Cardiac fibroblast (primary cell): ENCODE measurements around the gene ACTA2.

Experiments used
- DNase-seq, 2 donors: peaks; one replicate each; pipeline versions ENCODE4 v3.0.0 to v3.0.0-alpha.2; 2010; ENCODE audit warnings: low read depth in 2 of 2
- H3K4me3 ChIP-seq, 2 donors: replicated peaks in 1 of 2; 1 replicate in 1 of 2; 2 replicates in 1 of 2; pipeline ENCODE4 v1.5.1; 2011; ENCODE audit warnings: low read depth in 2 of 2, low read length in 2 of 2, mild to moderate bottlenecking in 2 of 2, moderate library complexity in 1 of 2
- TF ChIP-seq, protein P1 (sequence below): IDR thresholded peaks from one replicate; pipeline ENCODE4 v1.5.1; 2011; ENCODE audit warnings: low read depth, mild to moderate bottlenecking, low read length, inconsistent platforms

The ACTA2 gene

DNA sequence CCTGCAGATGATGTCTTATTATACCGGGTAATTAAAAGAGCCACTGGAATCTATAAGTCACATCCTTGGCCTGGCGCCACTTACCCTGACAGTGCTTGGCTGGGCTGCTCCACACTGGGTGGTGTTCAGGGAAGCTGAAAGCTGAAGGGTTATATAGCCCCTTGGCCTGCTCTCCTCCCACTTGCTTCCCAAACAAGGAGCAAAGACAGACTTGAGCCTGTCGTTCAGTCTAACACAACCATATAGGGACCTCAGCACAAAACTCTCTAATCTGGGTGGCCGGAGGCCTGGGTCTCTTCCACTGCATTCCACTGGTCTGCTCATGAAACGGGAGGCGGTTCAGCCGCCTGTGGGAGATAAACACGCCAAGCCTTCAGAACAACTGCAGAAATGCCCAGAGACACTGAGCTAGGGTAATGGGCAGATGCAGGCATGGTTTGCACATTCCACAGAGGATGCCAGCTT is at the start of gene ACTA2:
Gene ACTA2 (minus strand): TSS at position 127 of the 465 bp plus-strand sequence. CDS start 3,843 bp downstream, outside the sequence.
- TF ChIP-seq, protein P1, sequence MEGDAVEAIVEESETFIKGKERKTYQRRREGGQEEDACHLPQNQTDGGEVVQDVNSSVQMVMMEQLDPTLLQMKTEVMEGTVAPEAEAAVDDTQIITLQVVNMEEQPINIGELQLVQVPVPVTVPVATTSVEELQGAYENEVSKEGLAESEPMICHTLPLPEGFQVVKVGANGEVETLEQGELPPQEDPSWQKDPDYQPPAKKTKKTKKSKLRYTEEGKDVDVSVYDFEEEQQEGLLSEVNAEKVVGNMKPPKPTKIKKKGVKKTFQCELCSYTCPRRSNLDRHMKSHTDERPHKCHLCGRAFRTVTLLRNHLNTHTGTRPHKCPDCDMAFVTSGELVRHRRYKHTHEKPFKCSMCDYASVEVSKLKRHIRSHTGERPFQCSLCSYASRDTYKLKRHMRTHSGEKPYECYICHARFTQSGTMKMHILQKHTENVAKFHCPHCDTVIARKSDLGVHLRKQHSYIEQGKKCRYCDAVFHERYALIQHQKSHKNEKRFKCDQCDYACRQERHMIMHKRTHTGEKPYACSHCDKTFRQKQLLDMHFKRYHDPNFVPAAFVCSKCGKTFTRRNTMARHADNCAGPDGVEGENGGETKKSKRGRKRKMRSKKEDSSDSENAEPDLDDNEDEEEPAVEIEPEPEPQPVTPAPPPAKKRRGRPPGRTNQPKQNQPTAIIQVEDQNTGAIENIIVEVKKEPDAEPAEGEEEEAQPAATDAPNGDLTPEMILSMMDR, result no peak
- H3K4me3 ChIP-seq, result peak within 1 kb of the TSS; percentile 13 to 28
- DNase-seq, result peak; percentile 75 to 76

DNA sequence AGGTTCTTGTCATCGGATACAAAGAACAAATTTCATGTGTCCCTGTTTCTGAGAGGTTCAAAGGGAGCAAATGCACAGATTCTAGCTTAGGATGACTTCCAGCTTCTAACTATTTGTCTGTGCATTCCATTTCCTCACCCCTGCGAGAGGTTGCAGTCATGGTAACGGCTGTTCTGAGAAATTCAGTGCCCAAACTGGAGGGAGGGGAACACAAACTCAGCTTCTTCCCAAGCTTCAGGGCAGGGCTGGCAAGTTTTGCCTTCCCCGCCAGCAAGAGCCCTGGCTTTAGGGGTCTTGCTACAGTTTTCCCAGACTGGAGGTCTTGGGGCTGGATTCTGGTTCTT is 49.1 kb upstream of the ACTA2 start:
- TF ChIP-seq, protein P1, result no peak
- H3K4me3 ChIP-seq, result no peak overlapping the region
- DNase-seq, result peak; percentile 59 to 69

DNA sequence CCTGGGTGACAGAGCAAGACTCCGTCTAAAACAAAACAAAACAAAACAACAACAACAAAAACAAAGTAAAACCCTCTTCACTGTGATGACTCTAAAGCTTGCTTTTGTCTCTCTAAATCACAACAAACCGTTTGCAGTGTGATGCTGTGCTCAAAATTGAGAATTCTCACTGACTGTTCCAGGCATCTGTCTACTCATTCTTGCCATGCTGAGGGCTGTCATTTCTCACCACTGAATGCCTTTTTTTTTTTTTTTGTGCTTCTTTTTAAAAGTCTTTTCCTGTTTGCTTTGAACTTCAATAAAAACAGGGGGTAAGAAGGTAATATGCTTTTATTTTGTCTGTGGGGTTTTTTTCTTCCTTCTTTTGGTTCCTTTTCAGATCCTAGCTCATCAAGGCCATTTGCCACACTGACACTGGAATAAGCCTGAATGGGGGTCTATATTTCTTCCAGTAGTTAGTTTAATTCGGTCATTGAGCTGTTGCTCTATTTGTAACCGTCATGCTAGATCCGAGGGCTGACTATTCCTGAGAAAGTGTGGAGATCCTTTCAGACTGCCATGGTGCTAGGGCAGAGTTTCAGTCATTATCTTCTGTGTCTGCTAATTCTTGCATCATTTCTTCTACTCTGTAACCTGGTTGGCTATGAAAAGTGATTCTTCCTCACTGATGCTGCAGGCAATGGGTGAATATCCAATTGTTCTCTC is 48.6 kb upstream of the ACTA2 start:
- peak overlapping the region in 1 of 2 donors; percentile 4 for H3K4me3 ChIP-seq
- peak in 1 of 2 donors; percentile 35 for DNase-seq
- TF ChIP-seq, protein P1, result no peak

- no peak overlapping the region for H3K4me3 ChIP-seq
- TF ChIP-seq, protein P1, result no peak
- peak; percentile 81 to 83 for DNase-seq
Observed at GRCh38 chr10:88999625-89000024, 47.1 kb upstream of the ACTA2 start.

GRCh38 chr10:88996927-88997326 is 44.4 kb upstream of the ACTA2 start:
- H3K4me3 ChIP-seq, result no peak overlapping the region
- TF ChIP-seq, protein P1, result no peak
- no peak for DNase-seq

GRCh38 chr10:88995156-88995876 is 42.7 kb upstream of the ACTA2 start:
- no peak overlapping the region for H3K4me3 ChIP-seq
- no peak for DNase-seq
- TF ChIP-seq, protein P1, result no peak
